T-helper 17 cell (primary cell): ENCODE results near the gene STX4. TPM values are rescaled to one million over a fixed set of nuclear protein-coding genes. Genes with fewer than 3 reads are reported as not detected.

ENCODE experiments used
- ATAC-seq: fragments of 150-1000 bp; cut with Tn5 transposase; 2 replicates; pipeline ENCODE4 v1.10.0; 2021; ENCODE audit warnings: mild to moderate bottlenecking, moderate library complexity
- DNase-seq, 3 donors: peaks; one replicate each; pipeline versions ENCODE4 v3.0.0 to v3.0.0-alpha.2; 2020 to 2021
- H3K9me3 ChIP-seq: one replicate; pipeline ENCODE4 v1.7.0; 2013; ENCODE audit warnings: low read length, mild to moderate bottlenecking; ENCODE audit not compliant: control insufficient read depth, poor library complexity, severe bottlenecking
- H3K27ac Mint-ChIP-seq: one replicate; pipeline ENCODE4 v1.8.0; 2022; ENCODE audit warnings: mild to moderate bottlenecking, moderate library complexity, mixed read lengths
- H3K27me3 Mint-ChIP-seq: one replicate; pipeline ENCODE4 v1.8.0; 2022; ENCODE audit warnings: mixed read lengths
- H3K36me3 Mint-ChIP-seq: one replicate; pipeline ENCODE4 v1.8.0; 2022; ENCODE audit warnings: low read depth, mixed read lengths
- H3K4me1 Mint-ChIP-seq: one replicate; pipeline ENCODE4 v1.8.0; 2022; ENCODE audit warnings: mild to moderate bottlenecking, mixed read lengths
- H3K4me3 Mint-ChIP-seq: one replicate; pipeline ENCODE4 v1.8.0; 2022; ENCODE audit warnings: mild to moderate bottlenecking, moderate library complexity, mixed read lengths
- total RNA-seq, 4 donors: library from RNA in 2 of 4; stranded (reverse) in 2 of 4; gene quantifications; one replicate each; pipeline ENCODE4 v1.2.3 and lab custom pipeline; 2022 to 2026

Gene STX4
- total RNA-seq, 2 donors from 2014 or later = 72.0 to 72.1 TPM

- H3K27me3 Mint-ChIP-seq = no peaks in the 10 kb centered on the region
- peaks cover 2% of the 10 kb centered on the region for H3K36me3 Mint-ChIP-seq
- H3K4me3 Mint-ChIP-seq = no peak overlapping the region
- DNase-seq = no peak
- H3K9me3 ChIP-seq = no peaks in the 10 kb centered on the region
- peaks cover 8% of the 10 kb centered on the region for H3K4me1 Mint-ChIP-seq
- H3K27ac Mint-ChIP-seq = peak overlapping the region; percentile 68
- no peak for ATAC-seq
These were observed 55.8 kb downstream of the STX4 start for GRCh38 chr16:31089199-31089598.

Other genes with a start within 250 kb of the STX4 start
- 1 to 10 TPM; 1.4 to 1.5 TPM for gene ZNF629, start 246.4 kb upstream of the STX4 start, total RNA-seq
- 10 to 100 TPM; 22.5 to 22.8 TPM for gene BCL7C, start 139.5 kb upstream of the STX4 start, total RNA-seq
- gene CTF1, start 136.9 kb upstream of the STX4 start, total RNA-seq = under 1 TPM in 1 of 2 donors, not detected in 1; 0.26 TPM
- gene FBXL19, start 110.0 kb upstream of the STX4 start, total RNA-seq = 10 to 100 TPM; 12.6 to 13.2 TPM
- gene ORAI3, start 84.5 kb upstream of the STX4 start, total RNA-seq = 1 to 10 TPM; 6.4 to 7.5 TPM
- 10 to 100 TPM; 31.3 to 45.5 TPM for gene SETD1A, start 75.8 kb upstream of the STX4 start, total RNA-seq
- gene HSD3B7, start 48.4 kb upstream of the STX4 start, total RNA-seq = under 1 TPM; 0.21 to 0.60 TPM
- under 1 TPM; 0.27 to 0.47 TPM for gene STX1B, start 22.9 kb upstream of the STX4 start, total RNA-seq
- 10 to 100 TPM in 1 of 2 donors, 1 to 10 TPM in 1; 9.6 to 12.1 TPM for gene ZNF668, start 40.7 kb downstream of the STX4 start, total RNA-seq
- gene ZNF646, start 40.9 kb downstream of the STX4 start, total RNA-seq = 10 to 100 TPM; 17.0 to 21.7 TPM
- 1 to 10 TPM; 3.2 to 4.4 TPM for gene PRSS53, start 55.4 kb downstream of the STX4 start, total RNA-seq
- 10 to 100 TPM; 30.6 to 31.7 TPM for gene VKORC1, start 61.2 kb downstream of the STX4 start, total RNA-seq
- 1 to 10 TPM; 8.5 to 9.9 TPM for gene BCKDK, start 74.8 kb downstream of the STX4 start, total RNA-seq
- 10 to 100 TPM; 86.7 to 97.6 TPM for gene KAT8, start 84.1 kb downstream of the STX4 start, total RNA-seq
- not detected for gene PRSS8, start 102.2 kb downstream of the STX4 start, total RNA-seq
- gene PRSS36, start 116.5 kb downstream of the STX4 start, total RNA-seq = under 1 TPM; 0.10 to 0.47 TPM
- gene FUS, start 146.6 kb downstream of the STX4 start, total RNA-seq = 100 to 1,000 TPM; 910 to 947 TPM
- gene PYCARD, start 169.2 kb downstream of the STX4 start, total RNA-seq = 10 to 100 TPM; 17.9 to 22.1 TPM
- gene TRIM72, start 180.6 kb downstream of the STX4 start, total RNA-seq = under 1 TPM; 0.08 to 0.17 TPM
- not detected for gene PYDC1, start 183.6 kb downstream of the STX4 start, total RNA-seq
- 10 to 100 TPM in 1 of 2 donors, 1 to 10 TPM in 1; 7.3 to 12.5 TPM for gene ITGAM, start 226.4 kb downstream of the STX4 start, total RNA-seq